ENCODE measurements around the gene LRRC75A. TPM values are rescaled to one million over a fixed set of nuclear protein-coding genes. Genes with fewer than 3 reads are reported as not detected.
A peak's percentile ranks its signal among the peaks of the same experiment; 100 is the strongest.

The LRRC75A gene
- 0.20 and 0.53 TPM in 2 replicates for polyA plus RNA-seq
- polyA minus RNA-seq, result 1.5 and 2.0 TPM in 2 replicates

- H3K27me3 ChIP-seq (ENCODE audit: insufficient read depth, low read depth, low read length), result peaks cover 25% of the 10 kb centered on the region
- peak within 1 kb of the TSS; percentile 39 for H3K9ac ChIP-seq (ENCODE audit: low read length)
- H3F3A ChIP-seq (ENCODE audit: insufficient read depth, low read length, poor library complexity, severe bottlenecking), result no peaks in the 10 kb centered on the region
- H3K27ac ChIP-seq (ENCODE audit: low read length), result no peak within 1 kb of the TSS
- no peak within 1 kb of the TSS for H3K4me2 ChIP-seq (ENCODE audit: low read length)
- no peaks in the 10 kb centered on the region for H3K9me3 ChIP-seq (ENCODE audit: low read length)
- TF ChIP-seq, protein P1, sequence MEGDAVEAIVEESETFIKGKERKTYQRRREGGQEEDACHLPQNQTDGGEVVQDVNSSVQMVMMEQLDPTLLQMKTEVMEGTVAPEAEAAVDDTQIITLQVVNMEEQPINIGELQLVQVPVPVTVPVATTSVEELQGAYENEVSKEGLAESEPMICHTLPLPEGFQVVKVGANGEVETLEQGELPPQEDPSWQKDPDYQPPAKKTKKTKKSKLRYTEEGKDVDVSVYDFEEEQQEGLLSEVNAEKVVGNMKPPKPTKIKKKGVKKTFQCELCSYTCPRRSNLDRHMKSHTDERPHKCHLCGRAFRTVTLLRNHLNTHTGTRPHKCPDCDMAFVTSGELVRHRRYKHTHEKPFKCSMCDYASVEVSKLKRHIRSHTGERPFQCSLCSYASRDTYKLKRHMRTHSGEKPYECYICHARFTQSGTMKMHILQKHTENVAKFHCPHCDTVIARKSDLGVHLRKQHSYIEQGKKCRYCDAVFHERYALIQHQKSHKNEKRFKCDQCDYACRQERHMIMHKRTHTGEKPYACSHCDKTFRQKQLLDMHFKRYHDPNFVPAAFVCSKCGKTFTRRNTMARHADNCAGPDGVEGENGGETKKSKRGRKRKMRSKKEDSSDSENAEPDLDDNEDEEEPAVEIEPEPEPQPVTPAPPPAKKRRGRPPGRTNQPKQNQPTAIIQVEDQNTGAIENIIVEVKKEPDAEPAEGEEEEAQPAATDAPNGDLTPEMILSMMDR (IDR thresholded peaks at IDR 0.05; ENCODE audit: poor library complexity, severe bottlenecking), result peak; percentile 56
- TF ChIP-seq EZH2 (IDR thresholded peaks at IDR 0.05; ENCODE audit: borderline replicate concordance, insufficient read depth, low read length, poor library complexity, severe bottlenecking) (no peak), RAD21 (conservative IDR thresholded peaks at IDR 0.05) (no peak), POLR2AphosphoS5 (IDR thresholded peaks at IDR 0.05) (no peak), SMC3 (conservative IDR thresholded peaks at IDR 0.05; ENCODE audit: poor library complexity) (peak; percentile 43), MXI1 (conservative IDR thresholded peaks at IDR 0.05; ENCODE audit: poor library complexity, severe bottlenecking) (peak; percentile 28)
- no peaks in the 10 kb centered on the region for H3K36me3 ChIP-seq (ENCODE audit: insufficient read depth, low read length)
- no peaks in the 10 kb centered on the region for H4K20me1 ChIP-seq (ENCODE audit: insufficient read depth)
- H3K79me2 ChIP-seq (replicated peaks; ENCODE audit: insufficient read depth, low read length), result no peaks in the 10 kb centered on the region
- peak within 1 kb of the TSS; percentile 65 for H3K4me3 ChIP-seq (ENCODE audit: low read length)
- H2AFZ ChIP-seq (ENCODE audit: low read depth, low read length), result no peak within 1 kb of the TSS
- H3K9me2 ChIP-seq (ENCODE audit: insufficient read depth, low read length), result no peaks in the 10 kb centered on the region
These were observed at the start of gene LRRC75A for GRCh38 chr17:16491703-16492612. LRRC75A (minus strand) TSS chr17:16492193; CDS start chr17:16491990, 203 bp downstream.

GRCh38 chr17:16537130-16537458, 45.1 kb upstream of the LRRC75A start:
- no peak overlapping the region for H2AFZ ChIP-seq (ENCODE audit: low read depth, low read length)
- H4K20me1 ChIP-seq (ENCODE audit: insufficient read depth), result no peaks in the 10 kb centered on the region
- H3K36me3 ChIP-seq (ENCODE audit: insufficient read depth, low read length), result no peaks in the 10 kb centered on the region
- no peak overlapping the region for H3K4me2 ChIP-seq (ENCODE audit: low read length)
- no peak overlapping the region for H3K9ac ChIP-seq (ENCODE audit: low read length)
- no peaks in the 10 kb centered on the region for H3F3A ChIP-seq (ENCODE audit: insufficient read depth, low read length, poor library complexity, severe bottlenecking)
- no peak overlapping the region for H3K27ac ChIP-seq (ENCODE audit: low read length)
- H3K4me3 ChIP-seq (ENCODE audit: low read length), result no peak overlapping the region
- H3K79me2 ChIP-seq (replicated peaks; ENCODE audit: insufficient read depth, low read length), result no peaks in the 10 kb centered on the region
- TF ChIP-seq SMC3 (conservative IDR thresholded peaks at IDR 0.05; ENCODE audit: poor library complexity) (no peak), REST (IDR thresholded peaks at IDR 0.05; ENCODE audit: borderline replicate concordance) (no peak), EP300 (conservative IDR thresholded peaks at IDR 0.05; ENCODE audit: poor library complexity, severe bottlenecking) (no peak), MXI1 (conservative IDR thresholded peaks at IDR 0.05; ENCODE audit: poor library complexity, severe bottlenecking) (no peak), EZH2 (IDR thresholded peaks at IDR 0.05; ENCODE audit: borderline replicate concordance, insufficient read depth, low read length, poor library complexity, severe bottlenecking) (no peak), POLR2AphosphoS5 (IDR thresholded peaks at IDR 0.05) (no peak)
- no peaks in the 10 kb centered on the region for H3K9me2 ChIP-seq (ENCODE audit: insufficient read depth, low read length)
- no peaks in the 10 kb centered on the region for H3K27me3 ChIP-seq (ENCODE audit: insufficient read depth, low read depth, low read length)
- no peaks in the 10 kb centered on the region for H3K9me3 ChIP-seq (ENCODE audit: low read length)
